H9 (cell line): ENCODE results near the gene TBC1D5. TPM values are rescaled to one million over a fixed set of nuclear protein-coding genes. Genes with fewer than 3 reads are reported as not detected.

Experiments
- DNase-seq: peaks from one replicate; pipeline ENCODE4 v3.0.0-alpha.2; 2017
- H2AFZ ChIP-seq: one replicate; pipeline ENCODE4 v1.6.1; 2013; ENCODE audit warnings: mild to moderate bottlenecking, low read length, control low read depth, moderate library complexity
- H2AK5ac ChIP-seq: 2 replicates; pipeline ENCODE4 v1.6.1; 2013; ENCODE audit warnings: low read length, control low read depth, mixed read lengths; ENCODE audit not compliant: insufficient read length
- H2BK120ac ChIP-seq: one replicate; pipeline ENCODE4 v1.6.1; 2013; ENCODE audit warnings: low read depth, mild to moderate bottlenecking, low read length, control low read depth, inconsistent platforms; ENCODE audit not compliant: poor library complexity, severe bottlenecking
- H2BK12ac ChIP-seq: 2 replicates; pipeline ENCODE4 v1.6.1; 2013; ENCODE audit warnings: low read length, control low read depth, mixed read lengths, low read depth; ENCODE audit not compliant: insufficient read length
- H2BK15ac ChIP-seq: 2 replicates; pipeline ENCODE4 v1.6.1; 2013; ENCODE audit warnings: low read depth, low read length, control low read depth
- H2BK20ac ChIP-seq: one replicate; pipeline ENCODE4 v1.6.1; 2013; ENCODE audit warnings: low read depth, mild to moderate bottlenecking, low read length, control low read depth, inconsistent platforms; ENCODE audit not compliant: poor library complexity, severe bottlenecking
- H2BK5ac ChIP-seq: 2 replicates; pipeline ENCODE4 v1.6.1; 2013; ENCODE audit warnings: low read length, control low read depth, mixed read lengths; ENCODE audit not compliant: insufficient read length
- H3K14ac ChIP-seq: 2 replicates; pipeline ENCODE4 v1.6.1; 2013; ENCODE audit warnings: low read length, control low read depth; ENCODE audit not compliant: insufficient read depth
- H3K18ac ChIP-seq: 2 replicates; pipeline ENCODE4 v1.6.1; 2013; ENCODE audit warnings: low read depth, mild to moderate bottlenecking, mixed read lengths, low read length, control low read depth; ENCODE audit not compliant: insufficient read length
- H3K23ac ChIP-seq: 2 replicates; pipeline ENCODE4 v1.6.1; 2013; ENCODE audit warnings: low read length, control low read depth, mixed read lengths, low read depth; ENCODE audit not compliant: insufficient read length
- H3K23me2 ChIP-seq: 2 replicates; pipeline ENCODE4 v1.6.1; 2013; ENCODE audit warnings: low read depth, mild to moderate bottlenecking, mixed read lengths, low read length, control low read depth; ENCODE audit not compliant: insufficient read length, poor library complexity, severe bottlenecking
- H3K27ac ChIP-seq: 2 replicates; pipeline ENCODE4 v1.5.1; 2013; ENCODE audit warnings: low read length, control low read depth, mixed read lengths, low read depth; ENCODE audit not compliant: insufficient read length
- H3K27me3 ChIP-seq: 2 replicates; pipeline ENCODE4 v1.6.1; 2013; ENCODE audit warnings: low read length, control low read depth, inconsistent platforms; ENCODE audit not compliant: insufficient read depth
- H3K4ac ChIP-seq: 2 replicates; pipeline ENCODE4 v1.6.1; 2013; ENCODE audit warnings: low read depth, mild to moderate bottlenecking, control low read depth, inconsistent platforms, low read length, moderate library complexity
- H3K4me1 ChIP-seq: 2 replicates; pipeline ENCODE4 v1.6.1; 2013; ENCODE audit warnings: low read length, control low read depth, inconsistent platforms; ENCODE audit not compliant: insufficient read depth
- H3K4me2 ChIP-seq: 2 replicates; pipeline ENCODE4 v1.6.1; 2013; ENCODE audit warnings: low read length, control low read depth, mixed read lengths; ENCODE audit not compliant: insufficient read length, insufficient read depth
- H3K56ac ChIP-seq: 2 replicates; pipeline ENCODE4 v1.6.1; 2013; ENCODE audit warnings: low read depth, mild to moderate bottlenecking, mixed read lengths, low read length, control low read depth; ENCODE audit not compliant: insufficient read length
- H3K79me1 ChIP-seq: 2 replicates; pipeline ENCODE4 v1.6.1; 2013; ENCODE audit warnings: low read depth, mild to moderate bottlenecking, moderate library complexity, low read length, control low read depth, inconsistent platforms; ENCODE audit not compliant: insufficient read depth, poor library complexity, severe bottlenecking
- H3K79me2 ChIP-seq: 2 replicates; pipeline ENCODE4 v1.6.1; 2013; ENCODE audit warnings: low read length, control low read depth, inconsistent platforms; ENCODE audit not compliant: insufficient read depth
- H3K9ac ChIP-seq: 2 replicates; pipeline ENCODE4 v1.6.1; 2013; ENCODE audit warnings: low read length, control low read depth, mixed read lengths; ENCODE audit not compliant: insufficient read length; ENCODE audit errors: extremely low read depth
- H3K9me3 ChIP-seq: one replicate; pipeline ENCODE4 v1.6.1; 2013; ENCODE audit warnings: low read depth, low read length, inconsistent platforms; ENCODE audit not compliant: control insufficient read depth
- H3T11ph ChIP-seq: one replicate; pipeline ENCODE4 v1.6.1; 2013; ENCODE audit warnings: mild to moderate bottlenecking, low read length, control low read depth, inconsistent platforms
- H4K20me1 ChIP-seq: one replicate; pipeline ENCODE4 v1.6.1; 2013; ENCODE audit not compliant: control insufficient read depth, insufficient read length, insufficient read depth
- H4K5ac ChIP-seq: 2 replicates; pipeline ENCODE4 v1.6.1; 2013; ENCODE audit warnings: low read depth, mild to moderate bottlenecking, mixed read lengths, low read length, control low read depth; ENCODE audit not compliant: insufficient read length
- H4K8ac ChIP-seq: replicated peaks from 2 replicates; pipeline ENCODE4 v1.6.1; 2013; ENCODE audit warnings: low read length, control low read depth, mixed read lengths, low read depth; ENCODE audit not compliant: insufficient read length
- H4K91ac ChIP-seq: 2 replicates; pipeline ENCODE4 v1.6.1; 2013; ENCODE audit warnings: low read depth, mild to moderate bottlenecking, moderate library complexity, mixed read lengths, low read length, control low read depth; ENCODE audit not compliant: insufficient read length
- H3K27ac Mint-ChIP-seq, 3 experiments: 2 replicates in 2 of 3; 3 replicates in 1 of 3; pipeline ENCODE4 v1.8.0; 2020 to 2021; ENCODE audit warnings: mixed read lengths in 3 of 3, mild to moderate bottlenecking in 1 of 3, moderate library complexity in 1 of 3
- H3K27me3 Mint-ChIP-seq: 2 replicates; pipeline ENCODE4 v1.8.0; 2021; ENCODE audit warnings: low read depth, mild to moderate bottlenecking, moderate library complexity, mixed read lengths
- H3K36me3 Mint-ChIP-seq, 3 experiments: 2 replicates in 2 of 3; 3 replicates in 1 of 3; pipeline ENCODE4 v1.8.0; 2020 to 2021; ENCODE audit warnings: low read depth in 3 of 3, mixed read lengths in 3 of 3; ENCODE audit not compliant: insufficient read depth in 1 of 3
- H3K4me1 Mint-ChIP-seq, 2 experiments: 2 replicates each; pipeline ENCODE4 v1.8.0; 2020; ENCODE audit warnings: mixed read lengths in 2 of 2
- H3K4me3 Mint-ChIP-seq, 2 experiments: 2 replicates in 1 of 2; 3 replicates in 1 of 2; pipeline ENCODE4 v1.8.0; 2020 to 2021; ENCODE audit warnings: mild to moderate bottlenecking in 2 of 2, mixed read lengths in 2 of 2, moderate library complexity in 1 of 2
- H3K9me3 Mint-ChIP-seq, 2 experiments: 2 replicates in 1 of 2; 3 replicates in 1 of 2; pipeline ENCODE4 v1.8.0; 2020; ENCODE audit warnings: mild to moderate bottlenecking in 2 of 2, mixed read lengths in 2 of 2, moderate library complexity in 1 of 2
- WGBS: extraction: QIAGEN DNeasy Blood & Tissue Kit; methylation state at CpG from one replicate; pipeline ENCODE4 v1.1.7; 2013; ENCODE audit warnings: missing lambda C conversion rate, low lambda C conversion rate, mixed read lengths; ENCODE audit not compliant: insufficient read length; ENCODE audit errors: extremely low coverage; 5-methylcytosine and 5-hydroxymethylcytosine counted together
- total RNA-seq: library from RNA; stranded (reverse); gene quantifications from 2 replicates; pipeline ENCODE4 v1.2.1, GENCODE V29; 2021
- TF ChIP-seq, protein P1 (sequence below): fragments of 200-600 bp; sonication (generic); conservative IDR thresholded peaks from 3 replicates; pipeline ENCODE4 v1.8.0; 2021; ENCODE audit warnings: antibody characterized with exemption, mild to moderate bottlenecking

Gene TBC1D5
- total RNA-seq, 1 experiment from 2014 or later, result 25.0 TPM

DNA sequence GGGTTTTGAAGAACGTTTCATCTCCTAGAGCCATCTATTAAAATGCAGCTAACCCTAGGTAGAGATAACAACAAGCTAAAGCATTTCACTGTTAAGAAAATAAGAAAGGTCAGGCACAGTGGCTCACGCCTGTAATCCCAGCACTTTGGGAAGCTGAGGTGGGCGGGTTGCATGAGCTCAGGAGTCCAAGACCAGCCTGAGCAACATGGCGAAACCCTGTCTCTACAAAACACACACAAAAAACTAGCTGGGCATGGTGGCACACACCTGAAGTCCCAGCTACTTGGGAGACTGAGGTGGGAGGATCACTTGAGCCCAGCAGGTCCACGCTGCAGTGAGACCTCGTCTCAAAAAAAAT, 5.4 kb upstream of the TBC1D5 start:
- peaks cover 4% of the 10 kb centered on the region for H3K23me2 ChIP-seq
- no peak overlapping the region for H3K18ac ChIP-seq
- no peak overlapping the region for H2BK5ac ChIP-seq
- no peak overlapping the region for H3K14ac ChIP-seq
- Mint-ChIP-seq H3K9me3 (no peaks in the 10 kb centered on the region), H3K4me3 (no peak overlapping the region), H3K27ac (no peak overlapping the region), H3K4me1 (peaks cover 15 to 17% of the 10 kb centered on the region in 2 experiments), H3K36me3 (no peaks in the 10 kb centered on the region), H3K27me3 (no peaks in the 10 kb centered on the region)
- no peaks in the 10 kb centered on the region for H4K20me1 ChIP-seq
- H2BK20ac ChIP-seq, result no peak overlapping the region
- DNase-seq, result no peak
- H3K4me2 ChIP-seq, result no peak overlapping the region
- no peak overlapping the region for H3K27ac ChIP-seq
- no peak overlapping the region for H4K5ac ChIP-seq
- no peak overlapping the region for H3T11ph ChIP-seq
- H3K9me3 ChIP-seq, result no peaks in the 10 kb centered on the region
- H3K9ac ChIP-seq, result no peak overlapping the region
- TF ChIP-seq, protein P1, sequence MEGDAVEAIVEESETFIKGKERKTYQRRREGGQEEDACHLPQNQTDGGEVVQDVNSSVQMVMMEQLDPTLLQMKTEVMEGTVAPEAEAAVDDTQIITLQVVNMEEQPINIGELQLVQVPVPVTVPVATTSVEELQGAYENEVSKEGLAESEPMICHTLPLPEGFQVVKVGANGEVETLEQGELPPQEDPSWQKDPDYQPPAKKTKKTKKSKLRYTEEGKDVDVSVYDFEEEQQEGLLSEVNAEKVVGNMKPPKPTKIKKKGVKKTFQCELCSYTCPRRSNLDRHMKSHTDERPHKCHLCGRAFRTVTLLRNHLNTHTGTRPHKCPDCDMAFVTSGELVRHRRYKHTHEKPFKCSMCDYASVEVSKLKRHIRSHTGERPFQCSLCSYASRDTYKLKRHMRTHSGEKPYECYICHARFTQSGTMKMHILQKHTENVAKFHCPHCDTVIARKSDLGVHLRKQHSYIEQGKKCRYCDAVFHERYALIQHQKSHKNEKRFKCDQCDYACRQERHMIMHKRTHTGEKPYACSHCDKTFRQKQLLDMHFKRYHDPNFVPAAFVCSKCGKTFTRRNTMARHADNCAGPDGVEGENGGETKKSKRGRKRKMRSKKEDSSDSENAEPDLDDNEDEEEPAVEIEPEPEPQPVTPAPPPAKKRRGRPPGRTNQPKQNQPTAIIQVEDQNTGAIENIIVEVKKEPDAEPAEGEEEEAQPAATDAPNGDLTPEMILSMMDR, result no peak
- no peak overlapping the region for H3K4ac ChIP-seq
- H3K23ac ChIP-seq, result no peak overlapping the region
- no peak overlapping the region for H2BK12ac ChIP-seq
- no peak overlapping the region for H2AFZ ChIP-seq
- H3K56ac ChIP-seq, result no peak overlapping the region
- H2AK5ac ChIP-seq, result no peak overlapping the region
- H4K8ac ChIP-seq, result no peak overlapping the region
- no peaks in the 10 kb centered on the region for H3K27me3 ChIP-seq
- WGBS, result no CpG with 5 or more reads among the region's 6 CpGs
- H3K79me2 ChIP-seq, result no peaks in the 10 kb centered on the region
- no peak overlapping the region for H2BK15ac ChIP-seq
- H4K91ac ChIP-seq, result no peak overlapping the region
- no peaks in the 10 kb centered on the region for H3K79me1 ChIP-seq
- H3K4me1 ChIP-seq, result no peaks in the 10 kb centered on the region
- H2BK120ac ChIP-seq, result no peak overlapping the region
